Activated CD8-positive, alpha-beta memory T cell treated with anti-CD3 and anti-CD28 coated beads for 4 hours (primary cell): Measurements from ENCODE around the gene SEC61A2.

Source experiments
- DNase-seq, 2 donors: peaks; one replicate each; pipeline ENCODE4 v3.0.0-alpha.2; 2020; ENCODE audit warnings: low read depth in 2 of 2

SEC61A2 gene

DNA sequence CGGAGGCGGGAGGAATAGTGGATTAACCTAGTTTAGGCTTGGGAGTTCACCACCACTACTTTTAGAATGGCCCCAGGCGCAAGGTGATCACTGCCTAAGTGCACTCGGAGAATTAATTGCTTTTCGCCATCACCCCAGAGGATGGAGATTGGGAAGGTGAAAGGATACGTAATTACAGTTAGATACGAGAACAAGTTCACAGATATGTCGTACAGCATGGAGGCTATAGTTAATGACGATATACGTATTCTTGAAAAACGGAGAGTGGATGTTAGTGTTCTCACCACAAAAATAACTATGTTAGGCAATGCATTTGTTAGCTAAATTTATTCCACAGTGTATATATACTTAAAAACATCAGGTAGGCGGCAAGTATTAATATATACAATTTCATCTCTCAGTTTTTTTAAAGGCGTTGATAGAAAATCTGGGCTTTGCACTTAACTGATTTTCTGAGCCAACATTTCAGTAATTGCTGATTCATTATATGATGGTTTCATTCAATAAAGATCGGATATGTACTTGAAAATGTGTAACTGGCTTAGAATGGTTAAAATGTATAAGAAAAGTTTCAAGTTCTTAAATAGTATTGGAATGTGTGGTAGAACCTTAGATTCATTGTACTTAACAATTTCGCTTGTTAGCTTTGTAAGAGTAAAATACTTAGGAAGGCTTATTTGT is 67.2 kb downstream of the SEC61A2 start:
- no peak for DNase-seq

DNA sequence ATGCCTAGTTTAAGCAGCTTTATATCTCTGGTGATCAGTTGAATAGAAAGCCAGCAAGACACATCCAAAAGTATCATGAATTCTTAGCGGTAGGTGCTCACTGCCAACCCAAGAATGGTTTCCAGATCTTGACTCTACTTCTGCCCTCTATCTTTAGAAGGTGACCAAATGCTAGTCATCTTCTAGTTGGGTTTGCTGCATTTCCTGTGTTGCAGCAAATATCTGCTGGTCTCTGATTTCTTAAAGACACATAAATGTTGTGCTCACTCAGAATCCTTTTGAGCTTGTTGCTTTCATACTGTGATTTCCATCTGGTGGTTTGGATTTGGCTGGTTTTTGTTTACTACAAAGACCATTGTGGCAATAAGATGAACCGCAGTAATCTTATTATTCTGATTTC is 68.7 kb downstream of the SEC61A2 start:
- no peak for DNase-seq

DNA sequence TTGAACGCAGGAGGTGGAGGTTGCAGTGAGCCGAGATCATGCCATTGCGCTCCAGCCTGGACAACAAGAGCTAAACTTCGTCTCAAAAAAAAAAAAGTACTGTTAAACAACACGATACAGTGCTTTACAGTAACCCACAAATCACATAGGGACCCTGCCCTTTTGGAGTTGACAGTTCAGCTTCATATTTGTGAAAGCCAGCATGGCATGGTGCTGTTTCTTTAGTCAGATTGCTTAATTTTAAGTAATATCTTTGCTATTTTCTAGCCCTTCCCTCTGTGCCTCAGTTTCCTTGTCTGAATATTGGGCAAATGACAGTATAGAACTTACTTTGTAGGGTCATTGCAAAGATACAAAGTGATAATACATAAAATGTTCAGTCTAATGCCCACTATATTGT is 71.4 kb downstream of the SEC61A2 start:
- no peak for DNase-seq

DNA sequence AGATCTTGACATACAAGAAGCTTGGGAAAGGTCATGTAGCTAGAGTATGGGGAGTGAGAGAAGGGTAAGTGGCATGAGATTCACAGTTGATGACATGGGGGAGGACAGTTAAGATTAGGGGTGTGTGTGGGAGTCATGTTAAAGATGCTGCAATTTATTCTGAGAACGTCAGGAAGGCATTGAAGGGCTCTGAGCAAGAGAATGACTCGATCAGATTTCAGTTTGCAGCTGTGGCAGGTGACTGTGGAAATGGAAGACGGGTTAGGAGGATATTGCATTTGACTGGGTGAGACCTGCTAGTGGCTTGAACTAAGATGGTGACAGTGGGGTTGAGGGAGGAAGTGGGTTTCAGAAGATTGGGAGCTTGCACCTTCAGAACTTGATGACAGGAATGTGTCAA is 72.1 kb downstream of the SEC61A2 start:
- no peak for DNase-seq

- DNase-seq: no peak
Measured at GRCh38 chr10:12202226-12202625, 72.7 kb downstream of the SEC61A2 start.

GRCh38 chr10:12205082-12205481 is 75.6 kb downstream of the SEC61A2 start:
- DNase-seq: no peak

- no peak for DNase-seq
Measured at GRCh38 chr10:12207114-12207513, 77.6 kb downstream of the SEC61A2 start.

DNA sequence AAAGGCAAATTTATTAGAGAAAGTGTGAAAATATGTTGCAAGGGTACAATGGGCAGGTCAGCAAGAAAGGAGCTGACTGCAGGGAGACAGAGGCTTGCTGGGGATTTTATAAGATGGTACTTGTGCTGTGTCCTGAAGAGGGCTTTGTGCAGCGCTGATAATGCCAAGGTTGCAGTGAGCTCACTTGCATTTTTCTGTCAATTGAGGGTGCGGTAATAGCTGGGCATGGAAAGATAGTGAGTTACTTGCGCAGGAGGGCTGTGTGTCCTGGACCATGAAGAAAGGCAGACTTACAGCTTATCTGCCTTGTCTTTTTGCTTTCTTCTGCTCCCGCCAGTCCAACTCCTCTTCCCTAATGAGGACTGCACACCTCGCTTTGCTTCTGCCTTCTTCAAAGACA is 79.0 kb downstream of the SEC61A2 start:
- no peak for DNase-seq

DNA sequence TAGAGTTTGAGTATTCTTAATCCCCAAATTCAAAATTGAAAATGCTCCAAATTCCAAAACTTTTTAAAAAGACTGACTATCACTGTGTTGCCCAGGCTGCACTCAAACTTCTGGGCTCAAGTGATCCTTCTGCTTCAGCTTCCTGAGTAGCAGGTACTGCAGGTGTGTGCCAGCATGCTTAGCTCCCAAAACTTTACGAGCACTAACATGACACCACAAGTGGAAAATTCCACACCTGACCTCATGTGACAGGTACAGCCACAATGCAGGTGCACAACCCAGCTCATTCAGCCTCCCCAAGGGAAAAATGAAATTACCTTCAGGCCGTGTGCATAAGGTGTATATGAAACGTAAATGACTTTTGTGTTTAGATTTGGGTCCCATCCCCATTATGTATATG is 83.0 kb downstream of the SEC61A2 start:
- no peak for DNase-seq

DNA sequence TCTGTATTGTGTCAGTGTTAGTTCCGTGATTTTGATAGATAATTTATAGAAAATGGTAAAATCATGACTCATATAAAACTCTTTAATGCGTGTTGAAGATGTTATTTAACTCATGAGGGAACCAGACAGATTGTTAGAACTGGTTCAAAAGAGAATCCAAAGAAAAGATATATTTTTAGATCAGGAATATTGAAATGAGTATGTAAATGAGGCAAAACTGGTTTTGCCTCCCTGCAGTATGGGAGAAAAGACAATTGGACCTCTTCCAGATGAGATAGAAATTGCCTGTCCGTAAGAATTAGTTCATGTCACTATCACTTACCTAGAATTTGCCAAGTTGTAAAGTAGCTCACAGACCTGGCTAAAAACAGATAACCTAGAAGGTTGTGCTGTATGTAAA is 84.1 kb downstream of the SEC61A2 start:
- DNase-seq: no peak

- no peak for DNase-seq
Measured at GRCh38 chr10:12214093-12214492, 84.6 kb downstream of the SEC61A2 start.

- no peak for DNase-seq
Measured at GRCh38 chr10:12214763-12215218, 85.3 kb downstream of the SEC61A2 start.
